Measurements from ENCODE around the gene TMEM151B. TPM values are rescaled to one million over a fixed set of nuclear protein-coding genes. Genes with fewer than 3 reads are reported as not detected.

The TMEM151B gene
- total and polyA plus RNA-seq, 2 of the 13 experiments (the other 11 are each of a cell fraction or from before 2014, with no cell fraction given): not detected

- no peak for TF ChIP-seq SNAPC4 (CRISPR knock-in tag; IDR thresholded peaks at IDR 0.05)
- TF ChIP-seq HDAC2 (CRISPR knock-in tag; IDR thresholded peaks at IDR 0.05): peak; percentile 62
- TF ChIP-seq LBX2 (CRISPR knock-in tag; IDR thresholded peaks at IDR 0.05; ENCODE audit: borderline replicate concordance): no peak
- TF ChIP-seq ZNF567 (CRISPR knock-in tag; IDR thresholded peaks at IDR 0.05; ENCODE audit: borderline replicate concordance): no peak
- no peak for TF ChIP-seq ZNF83 (CRISPR knock-in tag; IDR thresholded peaks at IDR 0.05; ENCODE audit: borderline replicate concordance)
- TF ChIP-seq ZNF232 (CRISPR knock-in tag; IDR thresholded peaks at IDR 0.05; ENCODE audit: borderline replicate concordance): no peak
- TF ChIP-seq ZNF639 (CRISPR knock-in tag; conservative IDR thresholded peaks at IDR 0.05): 0 out of 2 replicates have a peak, but pooled peaks have one; percentile 23
- TF ChIP-seq TCF12 (IDR thresholded peaks at IDR 0.05): no peak
- no peak for TF ChIP-seq TCF12 (CRISPR knock-in tag; IDR thresholded peaks at IDR 0.05)
- 0 out of 2 replicates have a peak, but pooled peaks have one; percentile 42 for TF ChIP-seq ARNTL (CRISPR knock-in tag; IDR thresholded peaks at IDR 0.05)
- TF ChIP-seq KLF12 (CRISPR knock-in tag; IDR thresholded peaks at IDR 0.05; ENCODE audit: borderline replicate concordance): peak; percentile 56; the same call in 1 of the 2 replicates
- TF ChIP-seq MXI1 (IDR thresholded peaks at IDR 0.05; ENCODE audit: borderline replicate concordance, low read depth, low read length): peak; percentile 56; the same call in 1 of the 3 replicates
- TF ChIP-seq PTBP1 (IDR thresholded peaks at IDR 0.05; ENCODE audit: low read depth, low read length, poor library complexity, severe bottlenecking): no peak
- peak; percentile 94; the same call in 1 of the 2 replicates for TF ChIP-seq PAX8 (CRISPR knock-in tag; IDR thresholded peaks at IDR 0.05; ENCODE audit: borderline replicate concordance)
- TF ChIP-seq ZNF263 (CRISPR knock-in tag; IDR thresholded peaks at IDR 0.05): peak; percentile 58
- 0 out of 2 replicates have a peak, but pooled peaks have one; percentile 48 for TF ChIP-seq ZNF576 (CRISPR knock-in tag; IDR thresholded peaks at IDR 0.05)
- TF ChIP-seq HNRNPK (IDR thresholded peaks at IDR 0.05; ENCODE audit: low read depth, low read length, poor library complexity, severe bottlenecking): peak; percentile 49
- no peak for TF ChIP-seq RBM22 (optimal IDR thresholded peaks at IDR 0.05; ENCODE audit: low read length)
- no peak; the same call in 1 of the 2 replicates for TF ChIP-seq SOX5 (CRISPR knock-in tag; IDR thresholded peaks at IDR 0.05; ENCODE audit: borderline replicate concordance)
- no peak for TF ChIP-seq PPARG (CRISPR knock-in tag; conservative IDR thresholded peaks at IDR 0.05)
- no peak for TF ChIP-seq ZNF674 (CRISPR knock-in tag; IDR thresholded peaks at IDR 0.05; ENCODE audit: low read depth)
Observed at GRCh38 chr6:44265007-44265721, 5.1 kb upstream of the TMEM151B start, which contains the start of gene NFKBIE (continued).

Data from HepG2 (cell line).